K562 (cell line): ENCODE results near the gene ELMO1. TPM values are rescaled to one million over a fixed set of nuclear protein-coding genes. Genes with fewer than 3 reads are reported as not detected.

Experiments used
- ATAC-seq: fragments of 200-7000 bp; cut with Tn5 transposase; 3 replicates; pipeline ENCODE4 v1.9.1; 2020; ENCODE audit warnings: moderate library complexity
- BruUV-seq: library from RNA; stranded (reverse); fragments of 400-500 nt; replicated peaks from 2 replicates; lab custom pipeline; 2021; lab: Mats Ljungman, UMichigan
- CTCF ChIA-PET: fragments of 300-600 bp; formaldehyde crosslinking; extraction: SDS; loops from one replicate; lab custom pipeline; 2021; ENCODE audit warnings: low intra/inter-chr PET ratio; lab: Yijun Ruan, JAX
- POLR2A ChIA-PET: fragments of 300-600, 350-650 bp; sonication (Branson Sonifier 250); formaldehyde crosslinking; extraction: SDS; loops from one replicate; lab custom pipeline; 2021; ENCODE audit warnings: antibody characterized with exemption, inconsistent platforms; lab: Yijun Ruan, JAX
- DNase-seq, 4 experiments: peaks; one replicate each; pipeline versions ENCODE4 v3.0.0 to v3.0.0-alpha.2; 2011 to 2018; ENCODE audit warnings: low spot score in 3 of 4, mixed read lengths in 3 of 4; ENCODE audit errors: extremely low read depth in 1 of 4
- FAIRE-seq: peaks from 2 replicates; lab custom pipeline; 2011; peaks lifted over from hg19 to GRCh38; lab: Jason Lieb, UNC
- H2AFZ ChIP-seq: 2 replicates; pipeline ENCODE4 v1.6.0; 2011; ENCODE audit warnings: low read depth, low read length, control low read depth, inconsistent platforms
- H3K27ac ChIP-seq: fragments of 200-600 bp; 3 replicates; pipeline ENCODE4 v1.8.0; 2011; ENCODE audit warnings: low read depth, mild to moderate bottlenecking, control low read depth, inconsistent platforms, low read length, moderate library complexity, mixed read lengths; ENCODE audit errors: extremely low read depth
- H3K27me3 ChIP-seq, 2 experiments: fragments of 300-600 bp in 1 of 2; 2 replicates in 1 of 2; 3 replicates in 1 of 2; pipeline versions ENCODE4 v1.6.0 to v1.8.0; 2011; ENCODE audit warnings: inconsistent platforms in 2 of 2, low read length in 2 of 2, mild to moderate bottlenecking in 1 of 2, mixed read lengths in 1 of 2, moderate library complexity in 1 of 2; ENCODE audit not compliant: control insufficient read depth in 2 of 2, insufficient read depth in 2 of 2
- H3K36me3 ChIP-seq: fragments of 300-600 bp; 3 replicates; pipeline ENCODE4 v1.8.0; 2011; ENCODE audit warnings: mild to moderate bottlenecking, low read length, inconsistent platforms; ENCODE audit not compliant: control insufficient read depth, insufficient read depth
- H3K4me1 ChIP-seq, 2 experiments: fragments of 200-600 bp in 1 of 2; replicated peaks in 1 of 2; 2 replicates in 1 of 2; 3 replicates in 1 of 2; pipeline versions ENCODE4 v1.5.1 to v1.8.0; 2011; ENCODE audit warnings: inconsistent platforms in 2 of 2, low read length in 2 of 2, mild to moderate bottlenecking in 1 of 2, mixed read lengths in 1 of 2, moderate library complexity in 1 of 2; ENCODE audit not compliant: control insufficient read depth in 2 of 2, insufficient read depth in 2 of 2
- H3K4me2 ChIP-seq: 2 replicates; pipeline ENCODE4 v1.6.1; 2011; ENCODE audit warnings: low read length, control low read depth, inconsistent platforms, mixed read lengths; ENCODE audit not compliant: insufficient read depth
- H3K4me3 ChIP-seq: fragments of 200-600 bp; sonication (generic), shearing (Covaris generic); 2 replicates; pipeline ENCODE4 v1.5.1; 2016; ENCODE audit warnings: control low read depth, inconsistent platforms
- H3K79me2 ChIP-seq: fragments of 200-600 bp; 3 replicates; pipeline ENCODE4 v1.8.0; 2011; ENCODE audit warnings: low read length, inconsistent platforms; ENCODE audit not compliant: control insufficient read depth, insufficient read depth
- H3K9ac ChIP-seq, 2 experiments: 2 replicates each; pipeline versions ENCODE4 v1.6.0 to v1.6.1; 2011; ENCODE audit warnings: low read depth in 2 of 2, low read length in 2 of 2, control low read depth in 1 of 2, inconsistent platforms in 1 of 2, mild to moderate bottlenecking in 1 of 2, mixed read lengths in 1 of 2; ENCODE audit not compliant: insufficient read depth in 1 of 2
- H3K9me1 ChIP-seq: one replicate; pipeline ENCODE4 v1.6.0; 2011; ENCODE audit warnings: inconsistent platforms, mild to moderate bottlenecking, low read length, moderate library complexity; ENCODE audit not compliant: control insufficient read depth, insufficient read depth
- H3K9me3 ChIP-seq: replicated peaks from 2 replicates; pipeline ENCODE4 v1.5.1; 2011; ENCODE audit warnings: low read depth, low read length, inconsistent platforms; ENCODE audit not compliant: control insufficient read depth, insufficient read depth
- H4K20me1 ChIP-seq: replicated peaks from 2 replicates; pipeline ENCODE4 v1.6.1; 2011; ENCODE audit warnings: low read length, inconsistent platforms, mixed read lengths; ENCODE audit not compliant: control insufficient read depth, insufficient read depth
- DPF2 ChIP-seq: fragments of 450-650 bp; IDR thresholded peaks from 2 replicates; pipeline ENCODE4 v1.6.1; 2016
- ETS2 ChIP-seq: IDR thresholded peaks from 2 replicates; pipeline ENCODE4 v1.6.1; 2016; ENCODE audit warnings: borderline replicate concordance, missing genetic modification characterization, mild to moderate bottlenecking, moderate library complexity, missing compliant biosample characterization; ENCODE audit not compliant: poor library complexity, severe bottlenecking
- HLTF ChIP-seq: fragments of 450-650 bp; IDR thresholded peaks from 2 replicates; pipeline ENCODE4 v1.6.1; 2016
- MEF2D ChIP-seq: conservative IDR thresholded peaks from 2 replicates; pipeline ENCODE4 v1.6.1; 2016; ENCODE audit warnings: low read depth, missing genetic modification characterization, missing compliant biosample characterization
- NCOA4 ChIP-seq: fragments of 450-650 bp; IDR thresholded peaks from 2 replicates; pipeline ENCODE4 v1.6.1; 2018; ENCODE audit warnings: mild to moderate bottlenecking; ENCODE audit not compliant: partially characterized antibody
- NR4A1 ChIP-seq, 2 experiments: fragments of 250-450 bp in 1 of 2; fragments of 450-650 bp in 1 of 2; sonication (Bioruptor Pico) in 1 of 2; IDR thresholded peaks; 2 replicates each; pipeline versions ENCODE4 v1.4.0 to v1.6.1; 2016 to 2020; ENCODE audit warnings: mild to moderate bottlenecking in 2 of 2, missing compliant biosample characterization in 1 of 2, missing genetic modification characterization in 1 of 2, moderate library complexity in 1 of 2
- SAP30 ChIP-seq: fragments of 200-600 bp; sonication (generic); IDR thresholded peaks from 2 replicates; pipeline ENCODE4 v1.6.1; 2012; ENCODE audit warnings: borderline replicate concordance, low read depth, mild to moderate bottlenecking, moderate library complexity, low read length, control low read depth, inconsistent platforms; ENCODE audit not compliant: insufficient read depth, poor library complexity, severe bottlenecking
- TARDBP ChIP-seq: fragments of 450-650 bp; IDR thresholded peaks from 2 replicates; pipeline ENCODE4 v1.6.1; 2016
- ZBTB8A ChIP-seq: fragments of 450-650 bp; IDR thresholded peaks from 2 replicates; pipeline ENCODE4 v1.6.1; 2018; ENCODE audit warnings: mild to moderate bottlenecking, moderate library complexity; ENCODE audit not compliant: partially characterized antibody
- ZNF133 ChIP-seq: fragments of 250-450 bp; sonication (Bioruptor Pico); IDR thresholded peaks from 2 replicates; pipeline ENCODE4 v1.4.0; 2020; ENCODE audit warnings: mild to moderate bottlenecking
- ZNF584 ChIP-seq: fragments of 200-800 bp; sonication (Bioruptor generic); IDR thresholded peaks from 2 replicates; pipeline ENCODE4 v1.6.1; 2016; ENCODE audit warnings: low read depth, mild to moderate bottlenecking, missing genetic modification characterization, missing compliant biosample characterization
- WGBS: fragments of 100-300 bp; shearing (Covaris generic); methylation state at CpG from one replicate; pipeline ENCODE4 v1.1.6; 2016; ENCODE audit warnings: low coverage, mixed read lengths; ENCODE audit not compliant: insufficient coverage; ENCODE audit errors: missing lambda C conversion rate; 5-methylcytosine and 5-hydroxymethylcytosine counted together
- in situ Hi-C: fragments of 300-500 bp; cut with MboI; formaldehyde crosslinking; loops from 4 replicates; pipeline ENCODE4 v1.15.0; 2018; ENCODE audit warnings: inconsistent platforms, mixed read lengths
- intact Hi-C: fragments of 100-400 bp; cut with micrococcal nuclease; formaldehyde crosslinking; loops from 2 replicates; pipeline ENCODE4 v1.14.2; 2022
- polyA plus RNA-seq, 8 experiments: library from polyadenylated mRNA; depleted of rRNA in 4 of 8; stranded (reverse) in 5 of 8; unstranded in 3 of 8; fragments of >200 nt; fragmentation: Nextera tagmentation in 2 of 8; fragmentation: Illumina TruSeq in 1 of 8; extraction: Ambion mirVana in 2 of 8; extraction: Trizol in 1 of 8; gene quantifications; 2 replicates each; pipeline versions ENCODE4 v1.2.1 to v1.2.3, GENCODE V29; 2011 to 2014; ENCODE audit warnings: inconsistent platforms in 1 of 8, missing spikeins in 1 of 8
- total RNA-seq, 7 experiments: library from RNA; depleted of rRNA in 6 of 7; stranded (reverse); fragments of >200 nt in 6 of 7; fragmentation: Illumina TruSeq in 2 of 7; extraction: Trizol in 2 of 7; gene quantifications; 2 replicates each; pipeline versions ENCODE4 v1.2.1 to v1.2.3, GENCODE V29; 2011 to 2021; ENCODE audit warnings: low replicate concordance in 1 of 7
- TF ChIP-seq, protein P1 (sequence below): sonication (generic); formaldehyde crosslinking; IDR thresholded peaks from 2 replicates; pipeline ENCODE4 v1.5.0; 2020; ENCODE audit warnings: missing genetic modification reagents
- TF ChIP-seq, protein P2 (sequence below), 2 experiments: fragments of 250-450 bp in 1 of 2; fragments of 450-650 bp in 1 of 2; sonication (Bioruptor Pico) in 1 of 2; IDR thresholded peaks; 2 replicates each; pipeline versions ENCODE4 v1.6.1 to v1.8.0; 2016 to 2021; ENCODE audit warnings: mild to moderate bottlenecking in 2 of 2, moderate library complexity in 2 of 2, missing compliant biosample characterization in 1 of 2, missing genetic modification characterization in 1 of 2
- TF ChIP-seq, protein P3 (sequence below): fragments of 450-650 bp; IDR thresholded peaks from 2 replicates; pipeline ENCODE4 v1.6.1; 2018; ENCODE audit not compliant: partially characterized antibody
- TF ChIP-seq, protein P4 (sequence below): sonication (generic); formaldehyde crosslinking; IDR thresholded peaks from 2 replicates; pipeline ENCODE4 v1.8.0; 2022; ENCODE audit warnings: mild to moderate bottlenecking, missing genetic modification reagents, borderline replicate concordance

The ELMO1 gene
- total and polyA plus RNA-seq, 9 of the 15 experiments (the other 6 are each of a cell fraction or from before 2014, with no cell fraction given): 0.36 to 7.2 (median 3.6) TPM

DNA sequence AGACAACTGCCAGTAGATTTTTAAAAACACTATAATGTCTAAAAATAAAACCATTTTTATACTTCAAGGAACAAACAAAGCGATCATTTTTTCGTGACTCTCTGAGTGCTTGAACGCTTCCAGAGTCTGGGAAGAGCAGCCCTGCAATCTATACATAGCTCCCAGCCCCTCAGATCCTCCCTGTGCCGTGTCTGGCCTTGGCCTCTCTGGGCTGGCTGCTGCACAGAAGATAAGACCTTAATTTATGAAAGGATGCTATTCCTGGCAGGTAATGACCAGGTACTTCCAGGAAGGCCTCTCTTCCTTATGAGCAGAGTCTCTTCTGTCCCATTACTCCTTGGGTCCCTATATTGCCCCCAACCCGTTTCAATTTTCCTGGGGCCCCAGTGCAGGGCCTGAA lies 523.5 kb downstream of the ELMO1 start:
- no peaks in the 10 kb centered on the region; a peak in 1 of 5 replicates for H3K4me1 ChIP-seq
- DNase-seq (no peak), FAIRE-seq (no peak), ATAC-seq (no peak)
- no peaks in the 10 kb centered on the region for H4K20me1 ChIP-seq
- no peak overlapping the region for H2AFZ ChIP-seq
- no peak overlapping the region for H3K4me2 ChIP-seq
- H3K9me3 ChIP-seq: no peaks in the 10 kb centered on the region
- WGBS: 0% methylated on average over 5 of the region's 5 CpGs
- no peaks in the 10 kb centered on the region for H3K27me3 ChIP-seq
- no peaks in the 10 kb centered on the region for H3K79me2 ChIP-seq
- in situ Hi-C loops (no loop called here), intact Hi-C loops (no loop called here)
- no TSS peak for BruUV-seq
- H3K36me3 ChIP-seq: no peaks in the 10 kb centered on the region
- POLR2A ChIA-PET: interaction anchor here (0.7 kb wide), 1 partner anchor 9 kb away, joined by 3 read pairs; no protein-coding TSS in a partner anchor
- no peak overlapping the region for H3K9ac ChIP-seq
- CTCF ChIA-PET: no interaction called here
- no peaks in the 10 kb centered on the region for H3K9me1 ChIP-seq
- H3K27ac ChIP-seq: no peak overlapping the region
- no peak overlapping the region for H3K4me3 ChIP-seq
- TF ChIP-seq NR4A1 (CRISPR knock-in tag; IDR thresholded peaks at IDR 0.05): no peak
- no peak for TF ChIP-seq NR4A1 (tag; IDR thresholded peaks at IDR 0.05)
- no peak for TF ChIP-seq HLTF
- TF ChIP-seq ZNF584 (CRISPR knock-in tag): no peak
- TF ChIP-seq SAP30: no peak
- TF ChIP-seq MEF2D (tag): no peak
- TF ChIP-seq, protein P1, sequence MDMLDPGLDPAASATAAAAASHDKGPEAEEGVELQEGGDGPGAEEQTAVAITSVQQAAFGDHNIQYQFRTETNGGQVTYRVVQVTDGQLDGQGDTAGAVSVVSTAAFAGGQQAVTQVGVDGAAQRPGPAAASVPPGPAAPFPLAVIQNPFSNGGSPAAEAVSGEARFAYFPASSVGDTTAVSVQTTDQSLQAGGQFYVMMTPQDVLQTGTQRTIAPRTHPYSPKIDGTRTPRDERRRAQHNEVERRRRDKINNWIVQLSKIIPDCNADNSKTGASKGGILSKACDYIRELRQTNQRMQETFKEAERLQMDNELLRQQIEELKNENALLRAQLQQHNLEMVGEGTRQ (CRISPR knock-in tag): no peak
- no peak for TF ChIP-seq DPF2
- TF ChIP-seq, protein P2, sequence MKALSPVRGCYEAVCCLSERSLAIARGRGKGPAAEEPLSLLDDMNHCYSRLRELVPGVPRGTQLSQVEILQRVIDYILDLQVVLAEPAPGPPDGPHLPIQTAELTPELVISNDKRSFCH (CRISPR knock-in tag; IDR thresholded peaks at IDR 0.05): no peak
- TF ChIP-seq, protein P2 (tag; IDR thresholded peaks at IDR 0.05): no peak
- TF ChIP-seq, protein P3, sequence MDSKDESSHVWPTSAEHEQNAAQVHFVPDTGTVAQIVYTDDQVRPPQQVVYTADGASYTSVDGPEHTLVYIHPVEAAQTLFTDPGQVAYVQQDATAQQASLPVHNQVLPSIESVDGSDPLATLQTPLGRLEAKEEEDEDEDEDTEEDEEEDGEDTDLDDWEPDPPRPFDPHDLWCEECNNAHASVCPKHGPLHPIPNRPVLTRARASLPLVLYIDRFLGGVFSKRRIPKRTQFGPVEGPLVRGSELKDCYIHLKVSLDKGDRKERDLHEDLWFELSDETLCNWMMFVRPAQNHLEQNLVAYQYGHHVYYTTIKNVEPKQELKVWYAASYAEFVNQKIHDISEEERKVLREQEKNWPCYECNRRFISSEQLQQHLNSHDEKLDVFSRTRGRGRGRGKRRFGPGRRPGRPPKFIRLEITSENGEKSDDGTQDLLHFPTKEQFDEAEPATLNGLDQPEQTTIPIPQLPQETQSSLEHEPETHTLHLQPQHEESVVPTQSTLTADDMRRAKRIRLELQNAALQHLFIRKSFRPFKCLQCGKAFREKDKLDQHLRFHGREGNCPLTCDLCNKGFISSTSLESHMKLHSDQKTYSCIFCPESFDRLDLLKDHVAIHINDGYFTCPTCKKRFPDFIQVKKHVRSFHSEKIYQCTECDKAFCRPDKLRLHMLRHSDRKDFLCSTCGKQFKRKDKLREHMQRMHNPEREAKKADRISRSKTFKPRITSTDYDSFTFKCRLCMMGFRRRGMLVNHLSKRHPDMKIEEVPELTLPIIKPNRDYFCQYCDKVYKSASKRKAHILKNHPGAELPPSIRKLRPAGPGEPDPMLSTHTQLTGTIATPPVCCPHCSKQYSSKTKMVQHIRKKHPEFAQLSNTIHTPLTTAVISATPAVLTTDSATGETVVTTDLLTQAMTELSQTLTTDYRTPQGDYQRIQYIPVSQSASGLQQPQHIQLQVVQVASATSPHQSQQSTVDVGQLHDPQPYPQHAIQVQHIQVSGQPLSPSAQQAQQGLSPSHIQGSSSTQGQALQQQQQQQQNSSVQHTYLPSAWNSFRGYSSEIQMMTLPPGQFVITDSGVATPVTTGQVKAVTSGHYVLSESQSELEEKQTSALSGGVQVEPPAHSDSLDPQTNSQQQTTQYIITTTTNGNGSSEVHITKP: no peak
- no peak for TF ChIP-seq ETS2
- TF ChIP-seq TARDBP: no peak
- TF ChIP-seq, protein P4, sequence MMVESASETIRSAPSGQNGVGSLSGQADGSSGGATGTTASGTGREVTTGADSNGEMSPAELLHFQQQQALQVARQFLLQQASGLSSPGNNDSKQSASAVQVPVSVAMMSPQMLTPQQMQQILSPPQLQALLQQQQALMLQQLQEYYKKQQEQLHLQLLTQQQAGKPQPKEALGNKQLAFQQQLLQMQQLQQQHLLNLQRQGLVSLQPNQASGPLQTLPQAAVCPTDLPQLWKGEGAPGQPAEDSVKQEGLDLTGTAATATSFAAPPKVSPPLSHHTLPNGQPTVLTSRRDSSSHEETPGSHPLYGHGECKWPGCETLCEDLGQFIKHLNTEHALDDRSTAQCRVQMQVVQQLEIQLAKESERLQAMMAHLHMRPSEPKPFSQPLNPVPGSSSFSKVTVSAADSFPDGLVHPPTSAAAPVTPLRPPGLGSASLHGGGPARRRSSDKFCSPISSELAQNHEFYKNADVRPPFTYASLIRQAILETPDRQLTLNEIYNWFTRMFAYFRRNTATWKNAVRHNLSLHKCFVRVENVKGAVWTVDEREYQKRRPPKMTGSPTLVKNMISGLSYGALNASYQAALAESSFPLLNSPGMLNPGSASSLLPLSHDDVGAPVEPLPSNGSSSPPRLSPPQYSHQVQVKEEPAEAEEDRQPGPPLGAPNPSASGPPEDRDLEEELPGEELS (CRISPR knock-in tag): no peak
- no peak for TF ChIP-seq ZNF133
- no peak for TF ChIP-seq ZBTB8A
- no peak for TF ChIP-seq NCOA4
